ENCODE measurements around the gene LIMS2.

LIMS2 gene

GRCh38 chr2:127655209-127656073, 19.9 kb downstream of the LIMS2 start:
- H4K20me1 ChIP-seq (ENCODE audit: low read depth, low read length): no peaks in the 10 kb centered on the region
- no peak for TF ChIP-seq CTCF (IDR thresholded peaks at IDR 0.05; ENCODE audit: insufficient read depth, low read length, poor library complexity, severe bottlenecking)
- TF ChIP-seq EZH2phosphoT487 (conservative IDR thresholded peaks at IDR 0.05; ENCODE audit: low read length): no peak
- no peak overlapping the region for H3K27ac ChIP-seq (ENCODE audit: low read depth, low read length)
- H3K4me2 ChIP-seq (ENCODE audit: low read depth, low read length, poor library complexity, severe bottlenecking): no peak overlapping the region
- no peak overlapping the region for H3K4me3 ChIP-seq (ENCODE audit: insufficient read depth, low read length, poor library complexity, severe bottlenecking)
- no peak overlapping the region for H3K9ac ChIP-seq (ENCODE audit: low read length)
- H3F3A ChIP-seq (ENCODE audit: insufficient read depth): no peaks in the 10 kb centered on the region
- H3K27me3 ChIP-seq (ENCODE audit: low read length): no peaks in the 10 kb centered on the region
- H3K9me3 ChIP-seq (ENCODE audit: insufficient read depth, low read length): no peaks in the 10 kb centered on the region
- H3K36me3 ChIP-seq (ENCODE audit: low read length): no peaks in the 10 kb centered on the region
- H3K9me2 ChIP-seq (replicated peaks; ENCODE audit: insufficient read depth, low read length): no peaks in the 10 kb centered on the region
- no peak overlapping the region for H2AFZ ChIP-seq (ENCODE audit: low read depth, low read length, severe bottlenecking)
- no peaks in the 10 kb centered on the region for H3K79me2 ChIP-seq (ENCODE audit: insufficient read depth, low read length)

- TF ChIP-seq CTCF (IDR thresholded peaks at IDR 0.05; ENCODE audit: insufficient read depth, low read length, poor library complexity, severe bottlenecking) (no peak), EZH2phosphoT487 (conservative IDR thresholded peaks at IDR 0.05; ENCODE audit: low read length) (no peak)
- Histone ChIP-seq H3K79me2 (ENCODE audit: insufficient read depth, low read length) (no peaks in the 10 kb centered on the region), H3K27ac (ENCODE audit: low read depth, low read length) (no peak overlapping the region), H2AFZ (ENCODE audit: low read depth, low read length, severe bottlenecking) (no peak overlapping the region), H3K4me2 (ENCODE audit: low read depth, low read length, poor library complexity, severe bottlenecking) (no peak overlapping the region), H3K9ac (ENCODE audit: low read length) (no peak overlapping the region), H3K9me3 (ENCODE audit: insufficient read depth, low read length) (no peaks in the 10 kb centered on the region), H3K4me3 (ENCODE audit: insufficient read depth, low read length, poor library complexity, severe bottlenecking) (no peak overlapping the region), H3K36me3 (ENCODE audit: low read length) (no peaks in the 10 kb centered on the region), H3K27me3 (ENCODE audit: low read length) (no peaks in the 10 kb centered on the region), H3K9me2 (replicated peaks; ENCODE audit: insufficient read depth, low read length) (no peaks in the 10 kb centered on the region), H3F3A (ENCODE audit: insufficient read depth) (no peaks in the 10 kb centered on the region), H4K20me1 (ENCODE audit: low read depth, low read length) (no peaks in the 10 kb centered on the region)
Measured at GRCh38 chr2:127654838-127655175, 20.5 kb downstream of the LIMS2 start.

GRCh38 chr2:127654084-127654837, 21.1 kb downstream of the LIMS2 start:
- Histone ChIP-seq H3K4me3 (ENCODE audit: insufficient read depth, low read length, poor library complexity, severe bottlenecking) (no peak overlapping the region), H3K9me3 (ENCODE audit: insufficient read depth, low read length) (no peaks in the 10 kb centered on the region), H3F3A (ENCODE audit: insufficient read depth) (no peaks in the 10 kb centered on the region), H3K9ac (ENCODE audit: low read length) (no peak overlapping the region), H3K27me3 (ENCODE audit: low read length) (no peaks in the 10 kb centered on the region), H3K27ac (ENCODE audit: low read depth, low read length) (no peak overlapping the region), H3K79me2 (ENCODE audit: insufficient read depth, low read length) (no peaks in the 10 kb centered on the region), H3K36me3 (ENCODE audit: low read length) (no peaks in the 10 kb centered on the region), H4K20me1 (ENCODE audit: low read depth, low read length) (no peaks in the 10 kb centered on the region), H3K9me2 (replicated peaks; ENCODE audit: insufficient read depth, low read length) (no peaks in the 10 kb centered on the region), H3K4me2 (ENCODE audit: low read depth, low read length, poor library complexity, severe bottlenecking) (no peak overlapping the region), H2AFZ (ENCODE audit: low read depth, low read length, severe bottlenecking) (no peak overlapping the region)
- TF ChIP-seq EZH2phosphoT487 (conservative IDR thresholded peaks at IDR 0.05; ENCODE audit: low read length): no peak
- no peak for TF ChIP-seq CTCF (IDR thresholded peaks at IDR 0.05; ENCODE audit: insufficient read depth, low read length, poor library complexity, severe bottlenecking)
